ENCODE data around the gene SSNA1.
A peak's percentile ranks its signal among the peaks of the same experiment; 100 is the strongest.

SSNA1 gene

DNA sequence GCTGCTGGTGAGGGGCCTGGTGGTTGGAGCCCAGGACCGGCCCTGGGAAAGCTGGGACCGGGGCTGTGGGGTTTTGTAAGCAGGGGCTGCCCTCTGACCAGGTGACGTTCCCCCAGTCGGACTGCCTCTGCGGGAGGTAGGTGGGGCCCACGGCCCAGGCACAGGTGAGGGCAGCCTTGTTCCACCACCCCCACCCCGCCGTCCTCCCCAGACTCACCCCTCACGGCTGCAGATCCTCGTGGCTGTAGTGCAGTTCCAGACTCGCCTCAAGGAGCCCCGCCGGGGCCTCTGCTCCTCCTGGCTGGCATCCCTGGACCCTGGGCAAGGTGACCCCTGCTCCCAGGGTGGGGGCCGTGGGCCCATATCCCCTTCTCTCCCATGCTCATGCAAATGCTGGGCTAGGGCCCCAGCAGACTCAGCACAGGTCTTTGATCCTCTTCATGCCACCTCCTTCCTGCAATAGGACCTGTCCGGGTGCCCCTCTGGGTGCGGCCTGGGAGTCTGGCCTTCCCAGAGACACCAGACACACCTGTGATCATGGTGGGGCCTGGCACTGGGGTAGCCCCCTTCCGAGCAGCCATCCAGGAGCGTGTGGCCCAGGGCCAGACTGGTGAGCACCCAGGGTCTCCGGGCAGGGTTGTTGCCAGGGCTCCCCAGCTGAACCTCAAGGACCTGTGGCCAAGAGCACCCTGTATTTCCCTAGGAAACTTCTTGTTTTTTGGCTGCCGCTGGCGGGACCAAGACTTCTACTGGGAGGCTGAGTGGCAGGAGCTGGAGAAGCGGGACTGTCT lies 26.9 kb downstream of the SSNA1 start:
- Histone ChIP-seq H3K36me3 (ENCODE audit: insufficient read depth, low read length) (no peaks in the 10 kb centered on the region), H3K27ac (no peak overlapping the region), H3K9ac (ENCODE audit: insufficient read length) (no peak overlapping the region), H3K4me3 (no peak overlapping the region), H3K9me3 (ENCODE audit: low read depth, low read length) (no peaks in the 10 kb centered on the region)
- DNase-seq (ENCODE audit: low read depth, low spot score): no peak
- TF ChIP-seq EZH2 (IDR thresholded peaks at IDR 0.05): no peak
- TF ChIP-seq FOXP2 (optimal IDR thresholded peaks at IDR 0.05; ENCODE audit: control extremely low read depth, extremely low read length, insufficient read depth): no peak
- no peak for TF ChIP-seq POLR2AphosphoS5 (IDR thresholded peaks at IDR 0.05; ENCODE audit: borderline replicate concordance, low read depth, low read length)

DNA sequence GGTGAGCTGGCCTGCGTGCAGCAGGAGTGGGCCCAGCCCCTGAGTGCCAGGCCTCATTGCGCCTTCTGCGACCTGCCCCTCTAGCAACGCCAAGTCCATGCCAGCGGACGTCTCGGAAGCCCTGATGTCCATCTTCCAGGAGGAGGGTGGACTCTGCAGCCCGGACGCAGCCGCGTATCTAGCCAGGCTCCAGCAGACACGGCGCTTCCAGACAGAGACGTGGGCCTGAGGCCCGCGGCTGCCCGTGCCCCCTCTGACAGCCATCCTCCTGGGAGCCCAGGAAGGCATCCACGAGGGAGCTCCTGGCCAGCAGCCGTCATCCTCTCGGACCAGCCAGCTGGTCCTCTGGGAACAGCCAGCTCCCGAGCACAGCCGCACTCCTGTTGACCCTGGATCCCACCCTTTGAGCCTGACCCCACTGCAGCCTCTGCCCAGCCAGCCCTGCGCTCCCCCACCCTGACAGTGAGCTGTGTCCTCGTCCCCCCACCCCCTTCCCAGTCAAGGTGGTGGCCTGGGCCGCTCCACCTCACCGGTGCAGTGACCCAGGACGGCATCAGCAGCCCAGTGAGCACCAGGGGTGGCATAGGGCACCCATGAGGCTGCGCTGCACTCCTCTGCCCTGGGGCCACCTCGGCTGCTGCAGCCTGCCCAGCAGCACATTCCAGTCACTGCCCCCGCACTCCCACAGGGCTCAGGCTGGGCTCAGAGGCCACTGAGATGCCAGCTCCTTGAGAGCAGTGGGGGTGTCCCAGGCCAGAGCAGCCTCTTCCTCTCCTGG lies 27.9 kb downstream of the SSNA1 start:
- no peak for TF ChIP-seq EZH2 (IDR thresholded peaks at IDR 0.05)
- no peak for TF ChIP-seq FOXP2 (optimal IDR thresholded peaks at IDR 0.05; ENCODE audit: control extremely low read depth, extremely low read length, insufficient read depth)
- no peak for TF ChIP-seq POLR2AphosphoS5 (IDR thresholded peaks at IDR 0.05; ENCODE audit: borderline replicate concordance, low read depth, low read length)
- H3K9ac ChIP-seq (ENCODE audit: insufficient read length): no peak overlapping the region
- DNase-seq (ENCODE audit: low read depth, low spot score): no peak

DNA sequence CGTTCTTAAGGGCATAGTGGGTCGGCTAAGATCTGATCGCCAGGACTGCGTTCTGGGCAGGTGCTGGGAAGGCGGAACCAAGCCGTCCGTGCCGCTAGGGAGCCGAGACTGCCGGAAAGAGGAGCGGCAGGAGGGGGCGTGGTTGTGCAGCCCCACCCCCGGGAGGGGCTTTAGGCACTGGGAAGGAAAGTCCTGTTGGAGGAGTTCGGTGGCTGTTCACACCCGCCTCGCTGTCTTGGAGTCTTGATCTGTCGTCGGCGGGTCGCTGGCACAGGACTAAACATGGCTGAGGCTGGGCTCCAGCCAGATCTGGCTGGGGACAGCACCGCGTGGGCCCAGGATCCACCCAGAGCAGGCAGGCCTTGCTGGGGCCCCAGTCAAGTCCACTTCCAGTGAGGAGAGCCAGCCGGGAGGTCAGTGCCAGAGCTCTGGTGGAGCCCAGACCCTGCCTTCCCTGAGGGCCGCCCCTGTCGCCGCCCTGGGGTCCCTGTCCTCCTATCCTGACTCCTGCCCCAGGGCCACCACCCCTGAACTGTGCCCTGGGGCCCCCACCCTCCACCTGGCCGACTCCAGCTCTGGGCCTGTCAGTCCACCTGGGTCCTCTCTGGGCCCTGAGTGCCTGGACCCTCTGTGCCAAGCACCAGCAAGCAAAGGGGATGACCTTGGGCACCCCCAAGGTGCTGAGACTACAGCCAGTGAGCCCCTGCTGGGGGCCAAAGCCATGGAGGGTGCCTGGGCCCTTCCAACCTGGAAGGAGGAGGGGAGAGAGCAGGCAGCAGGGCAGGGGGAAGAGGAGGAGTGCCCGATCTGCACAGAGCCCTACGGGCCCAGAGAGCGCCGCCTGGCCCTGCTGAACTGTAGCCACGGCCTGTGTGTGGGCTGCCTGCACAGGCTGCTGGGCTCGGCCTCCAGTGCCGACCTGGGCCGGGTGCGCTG lies 29.1 kb downstream of the SSNA1 start:
- H3K36me3 ChIP-seq (ENCODE audit: insufficient read depth, low read length): no peaks in the 10 kb centered on the region
- no peaks in the 10 kb centered on the region for H3K9me3 ChIP-seq (ENCODE audit: low read depth, low read length)
- peak overlapping the region; percentile 72 for H3K4me3 ChIP-seq
- H3K9ac ChIP-seq (ENCODE audit: insufficient read length): peak overlapping the region; percentile 55
- DNase-seq (ENCODE audit: low read depth, low spot score): no peak
- no peak overlapping the region for H3K27ac ChIP-seq
- no peak for TF ChIP-seq FOXP2 (optimal IDR thresholded peaks at IDR 0.05; ENCODE audit: control extremely low read depth, extremely low read length, insufficient read depth)
- TF ChIP-seq POLR2AphosphoS5 (IDR thresholded peaks at IDR 0.05; ENCODE audit: borderline replicate concordance, low read depth, low read length): peak; percentile 68

More for the DNA sequence above, 27.9 kb downstream of the SSNA1 start:
- Histone ChIP-seq H3K9me3 (ENCODE audit: low read depth, low read length) (no peaks in the 10 kb centered on the region), H3K4me3 (no peak overlapping the region), H3K36me3 (ENCODE audit: insufficient read depth, low read length) (no peaks in the 10 kb centered on the region), H3K27ac (no peak overlapping the region)

DNA sequence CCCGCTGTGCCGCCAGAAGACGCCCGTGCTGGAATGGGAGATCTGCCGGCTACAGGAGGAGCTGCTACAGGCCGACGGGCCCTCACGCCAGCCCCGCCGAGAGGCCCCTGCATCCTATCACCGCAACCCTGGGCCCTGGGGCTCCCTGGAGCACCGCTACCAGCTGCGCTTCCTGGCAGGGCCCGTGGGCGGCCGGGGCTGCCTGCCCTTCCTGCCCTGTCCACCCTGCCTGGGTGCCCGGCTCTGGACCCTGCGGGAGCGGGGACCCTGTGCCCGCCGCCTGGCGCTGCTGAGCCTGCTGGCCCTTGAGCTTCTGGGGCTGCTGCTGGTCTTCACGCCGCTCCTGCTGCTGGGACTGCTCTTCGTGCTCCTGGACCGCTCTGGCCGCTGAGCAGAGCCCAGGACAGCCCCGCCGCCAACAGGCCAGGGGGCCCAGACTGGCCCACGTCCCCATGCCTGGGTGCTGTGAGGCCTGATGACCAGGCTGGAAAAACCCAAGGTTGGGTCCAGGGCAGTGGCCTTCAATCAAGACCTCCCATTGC lies 29.8 kb downstream of the SSNA1 start:
- H3K27ac ChIP-seq: no peak overlapping the region
- H3K36me3 ChIP-seq (ENCODE audit: insufficient read depth, low read length): no peaks in the 10 kb centered on the region
- no peak overlapping the region for H3K4me3 ChIP-seq
- TF ChIP-seq FOXP2 (optimal IDR thresholded peaks at IDR 0.05; ENCODE audit: control extremely low read depth, extremely low read length, insufficient read depth) (no peak), EZH2 (IDR thresholded peaks at IDR 0.05) (no peak), POLR2AphosphoS5 (IDR thresholded peaks at IDR 0.05; ENCODE audit: borderline replicate concordance, low read depth, low read length) (no peak)
- H3K9me3 ChIP-seq (ENCODE audit: low read depth, low read length): no peaks in the 10 kb centered on the region
- H3K9ac ChIP-seq (ENCODE audit: insufficient read length): no peak overlapping the region
- DNase-seq (ENCODE audit: low read depth, low spot score): no peak

DNA sequence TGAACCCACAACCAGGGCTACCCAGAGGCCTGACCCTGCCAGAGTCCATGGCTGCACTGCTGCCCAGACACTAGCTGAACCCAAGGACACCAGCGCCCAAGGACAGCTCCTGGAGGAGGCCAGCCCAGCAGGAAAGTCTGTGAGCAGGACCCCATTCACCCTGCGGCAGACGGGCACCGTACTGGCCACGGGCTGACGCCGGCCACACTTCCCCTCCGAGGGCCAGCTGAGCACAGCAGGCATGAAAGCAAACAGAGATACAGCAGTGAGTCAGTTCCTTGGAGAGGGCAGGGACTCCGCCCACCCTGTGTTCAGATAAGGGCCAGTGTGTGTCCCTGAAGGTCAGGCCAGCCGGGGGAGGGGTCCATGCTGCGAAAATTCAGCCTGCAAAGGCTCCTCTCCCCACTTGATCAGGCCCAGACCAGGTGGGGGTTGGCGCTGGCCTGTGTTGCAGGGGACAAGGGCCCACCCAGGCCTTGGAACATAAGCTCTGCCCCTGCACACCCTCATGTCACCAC lies 30.3 kb downstream of the SSNA1 start:
- H3K4me3 ChIP-seq: no peak overlapping the region
- no peak overlapping the region for H3K9ac ChIP-seq (ENCODE audit: insufficient read length)
- no peak for DNase-seq (ENCODE audit: low read depth, low spot score)
- H3K27ac ChIP-seq: no peak overlapping the region
- no peaks in the 10 kb centered on the region for H3K9me3 ChIP-seq (ENCODE audit: low read depth, low read length)
- TF ChIP-seq EZH2 (IDR thresholded peaks at IDR 0.05): no peak
- no peaks in the 10 kb centered on the region for H3K36me3 ChIP-seq (ENCODE audit: insufficient read depth, low read length)

DNA sequence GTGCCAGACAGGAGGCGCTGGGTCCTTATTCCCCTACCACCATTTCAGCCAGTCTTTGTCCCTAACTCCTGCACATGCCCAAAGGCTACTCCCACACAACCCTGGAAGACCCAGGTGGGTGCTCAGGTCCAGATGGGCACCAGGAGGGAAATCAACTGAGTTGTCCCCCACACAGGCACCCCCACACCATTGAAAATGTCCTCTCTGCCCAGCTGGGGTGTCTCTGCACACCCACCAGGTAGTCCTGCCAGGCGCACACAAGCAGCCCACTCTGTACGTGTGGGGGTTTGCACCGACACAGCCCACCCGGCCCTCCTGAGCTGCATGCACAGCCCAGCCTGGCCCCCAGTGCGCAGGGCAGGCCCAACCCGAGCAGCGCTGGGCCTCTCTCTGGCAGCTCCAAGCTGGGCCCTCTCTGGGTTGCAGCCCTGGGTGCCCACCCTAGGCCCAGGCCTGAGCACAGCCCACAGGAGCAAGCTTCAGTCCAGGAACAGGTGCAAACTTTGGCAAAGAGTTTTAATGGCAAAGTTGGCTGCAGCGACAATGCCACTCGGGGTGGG lies 31.4 kb downstream of the SSNA1 start:
- Histone ChIP-seq H3K4me3 (no peak overlapping the region), H3K27ac (no peak overlapping the region)

DNA sequence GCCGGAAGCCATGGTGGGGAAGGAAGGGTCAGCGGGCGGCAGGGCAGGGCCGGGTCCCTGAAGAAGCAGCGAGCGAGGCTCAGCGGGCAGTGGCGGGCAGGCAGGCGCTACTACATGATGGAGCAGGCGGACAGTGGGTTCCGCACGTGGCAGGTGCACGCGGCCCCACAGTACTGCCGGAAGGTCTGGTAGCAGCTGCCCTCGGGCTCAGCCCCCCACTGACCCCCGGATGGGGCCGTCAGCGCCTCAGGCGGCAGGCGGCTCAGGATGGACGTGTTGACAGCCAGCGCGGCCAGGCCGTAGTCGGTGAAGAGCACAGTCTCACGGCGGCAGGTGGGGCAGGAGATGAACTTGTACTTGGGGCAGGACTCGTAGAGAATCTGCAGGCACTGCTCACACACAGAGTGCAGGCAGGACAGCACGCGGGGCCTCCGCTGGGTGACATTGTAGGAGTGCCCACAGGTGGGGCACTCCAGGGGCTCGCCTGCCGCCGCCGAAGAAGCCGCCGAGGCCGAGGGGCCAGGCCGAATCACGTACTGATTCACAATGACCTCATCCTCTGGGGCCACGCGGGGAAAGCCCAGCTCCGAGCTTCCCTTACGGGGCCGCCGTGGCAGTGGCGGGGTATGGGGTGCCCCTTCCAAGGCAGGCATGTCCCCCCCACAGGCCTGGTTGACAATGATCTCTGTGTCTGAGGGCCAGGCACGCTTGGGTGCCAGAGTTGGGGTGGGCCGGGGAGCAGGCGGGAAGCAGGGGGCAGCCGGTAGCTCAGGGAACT lies 32.0 kb downstream of the SSNA1 start:
- H3K36me3 ChIP-seq (ENCODE audit: insufficient read depth, low read length): no peaks in the 10 kb centered on the region
- TF ChIP-seq POLR2AphosphoS5 (IDR thresholded peaks at IDR 0.05; ENCODE audit: borderline replicate concordance, low read depth, low read length): no peak
- TF ChIP-seq EZH2 (IDR thresholded peaks at IDR 0.05): no peak
- no peak for TF ChIP-seq FOXP2 (optimal IDR thresholded peaks at IDR 0.05; ENCODE audit: control extremely low read depth, extremely low read length, insufficient read depth)
- no peak overlapping the region for H3K9ac ChIP-seq (ENCODE audit: insufficient read length)
- H3K4me3 ChIP-seq: no peak overlapping the region
- no peak for DNase-seq (ENCODE audit: low read depth, low spot score)
- no peak overlapping the region for H3K27ac ChIP-seq
- no peaks in the 10 kb centered on the region for H3K9me3 ChIP-seq (ENCODE audit: low read depth, low read length)

More for the DNA sequence above, 31.4 kb downstream of the SSNA1 start:
- Histone ChIP-seq H3K36me3 (ENCODE audit: insufficient read depth, low read length) (no peaks in the 10 kb centered on the region), H3K9ac (ENCODE audit: insufficient read length) (no peak overlapping the region), H3K9me3 (ENCODE audit: low read depth, low read length) (no peaks in the 10 kb centered on the region)
- no peak for DNase-seq (ENCODE audit: low read depth, low spot score)
- TF ChIP-seq POLR2AphosphoS5 (IDR thresholded peaks at IDR 0.05; ENCODE audit: borderline replicate concordance, low read depth, low read length): no peak
- TF ChIP-seq EZH2 (IDR thresholded peaks at IDR 0.05): no peak
- no peak for TF ChIP-seq FOXP2 (optimal IDR thresholded peaks at IDR 0.05; ENCODE audit: control extremely low read depth, extremely low read length, insufficient read depth)
